GM21528 (cell line): Measurements from ENCODE around the gene SPTB.

ENCODE experiments used
- ATAC-seq: cut with Tn5 transposase; IDR thresholded peaks from one replicate; pipeline ENCODE4 v1.9.1; 2021; ENCODE audit warnings: mild to moderate bottlenecking, moderate library complexity; ENCODE audit not compliant: unreplicated experiment, low FRiP score

SPTB gene

GRCh38 chr14:64889352-64889751, 9.6 kb upstream of the SPTB start:
- no peak for ATAC-seq

- ATAC-seq, result no peak
These were observed 5.9 kb upstream of the SPTB start for GRCh38 chr14:64885559-64885958.

GRCh38 chr14:64880221-64881121, 764 bp upstream of the SPTB start:
- peak; percentile 56 for ATAC-seq

GRCh38 chr14:64878837-64879634, 671 bp downstream of the SPTB start:
- no peak for ATAC-seq

- ATAC-seq, result no peak
These were observed 1.9 kb downstream of the SPTB start for GRCh38 chr14:64877846-64878245.

GRCh38 chr14:64875350-64875749, 4.4 kb downstream of the SPTB start:
- ATAC-seq, result no peak

- no peak for ATAC-seq
These were observed 6.0 kb downstream of the SPTB start for GRCh38 chr14:64873506-64874219.

- no peak for ATAC-seq
These were observed 8.4 kb downstream of the SPTB start for GRCh38 chr14:64871344-64871743.

- ATAC-seq, result no peak
These were observed 9.5 kb downstream of the SPTB start for GRCh38 chr14:64870160-64870559.

- ATAC-seq, result no peak
These were observed 10.9 kb downstream of the SPTB start for GRCh38 chr14:64868841-64869240.

GRCh38 chr14:64868379-64868778, 11.3 kb downstream of the SPTB start:
- ATAC-seq, result no peak

GRCh38 chr14:64867182-64867581, 12.5 kb downstream of the SPTB start:
- ATAC-seq, result no peak

GRCh38 chr14:64865992-64866391, 13.7 kb downstream of the SPTB start:
- ATAC-seq, result no peak

GRCh38 chr14:64865109-64865508, 14.6 kb downstream of the SPTB start:
- ATAC-seq, result no peak

GRCh38 chr14:64864258-64864657, 15.4 kb downstream of the SPTB start:
- ATAC-seq, result no peak

- ATAC-seq, result no peak
These were observed 17.8 kb downstream of the SPTB start for GRCh38 chr14:64861916-64862315.

- no peak for ATAC-seq
These were observed 19.7 kb downstream of the SPTB start for GRCh38 chr14:64860039-64860438.

- ATAC-seq, result no peak
These were observed 21.5 kb downstream of the SPTB start for GRCh38 chr14:64857979-64858744.

- no peak for ATAC-seq
These were observed 22.9 kb downstream of the SPTB start for GRCh38 chr14:64856529-64857445.
